Loucy (cell line): ENCODE results near the gene CST9.

Experiments used
- H2AFZ ChIP-seq: fragments of 200-600 bp; sonication (generic); 2 replicates; pipeline ENCODE4 v1.6.0; 2016; ENCODE audit warnings: antibody characterized with exemption, mild to moderate bottlenecking, low read length, moderate library complexity
- H3F3A ChIP-seq: fragments of 200-600 bp; 2 replicates; pipeline ENCODE4 v1.6.0; 2016; ENCODE audit warnings: antibody characterized with exemption, low read depth, mild to moderate bottlenecking
- H3K27me3 ChIP-seq: fragments of 200-600 bp; sonication (generic); 2 replicates; pipeline ENCODE4 v1.6.1; 2014; ENCODE audit warnings: low read length, mild to moderate bottlenecking; ENCODE audit not compliant: insufficient read depth, poor library complexity, severe bottlenecking
- H3K36me3 ChIP-seq: fragments of 200-600 bp; sonication (generic); 2 replicates; pipeline ENCODE4 v1.6.1; 2016; ENCODE audit warnings: low read length; ENCODE audit not compliant: insufficient read depth
- H3K4me1 ChIP-seq: fragments of 200-600 bp; sonication (generic); 2 replicates; pipeline ENCODE4 v1.5.1; 2014; ENCODE audit warnings: low read length, mild to moderate bottlenecking; ENCODE audit not compliant: insufficient read depth, poor library complexity, severe bottlenecking
- H3K4me2 ChIP-seq: fragments of 200-600 bp; sonication (generic); 2 replicates; pipeline ENCODE4 v1.6.0; 2014; ENCODE audit warnings: antibody characterized with exemption, low read length, low read depth, mild to moderate bottlenecking; ENCODE audit not compliant: poor library complexity, severe bottlenecking
- H3K4me3 ChIP-seq: fragments of 200-600 bp; sonication (generic); 2 replicates; pipeline ENCODE4 v1.5.1; 2014; ENCODE audit warnings: low read length, mild to moderate bottlenecking, mixed read lengths; ENCODE audit not compliant: poor library complexity, severe bottlenecking
- H3K79me2 ChIP-seq: fragments of 200-600 bp; sonication (generic); 2 replicates; pipeline ENCODE4 v1.6.1; 2014; ENCODE audit warnings: low read length; ENCODE audit not compliant: insufficient read depth
- H3K9ac ChIP-seq: fragments of 200-600 bp; sonication (generic); 2 replicates; pipeline ENCODE4 v1.6.0; 2014; ENCODE audit warnings: mild to moderate bottlenecking, low read depth, low read length, moderate library complexity; ENCODE audit not compliant: poor library complexity, severe bottlenecking
- H3K9me2 ChIP-seq: fragments of 200-600 bp; sonication (generic); replicated peaks from 2 replicates; pipeline ENCODE4 v1.6.1; 2016; ENCODE audit warnings: low read depth, low read length, mixed read lengths
- H3K9me3 ChIP-seq: fragments of 200-600 bp; sonication (generic); 2 replicates; pipeline ENCODE4 v1.6.1; 2014; ENCODE audit warnings: mild to moderate bottlenecking, antibody characterized with exemption, low read length, low read depth; ENCODE audit not compliant: insufficient read depth
- H4K20me1 ChIP-seq: fragments of 200-600 bp; sonication (generic); 2 replicates; pipeline ENCODE4 v1.6.0; 2014; ENCODE audit warnings: antibody characterized with exemption, low read length, mild to moderate bottlenecking; ENCODE audit not compliant: insufficient read depth, poor library complexity, severe bottlenecking
- CTCF ChIP-seq: fragments of 200-600 bp; sonication (generic); conservative IDR thresholded peaks from 2 replicates; pipeline ENCODE4 v1.5.1; 2014; ENCODE audit warnings: mild to moderate bottlenecking, antibody characterized with exemption, low read length
- EZH2phosphoT487 ChIP-seq: fragments of 200-600 bp; IDR thresholded peaks from 2 replicates; pipeline ENCODE4 v1.6.1; 2018; ENCODE audit warnings: antibody characterized with exemption, mild to moderate bottlenecking, moderate library complexity, borderline replicate concordance

CST9 gene

GRCh38 chr20:23596579-23597250, 9.0 kb downstream of the CST9 start:
- Histone ChIP-seq H3F3A (no peaks in the 10 kb centered on the region), H2AFZ (no peak overlapping the region), H3K9me3 (no peaks in the 10 kb centered on the region), H3K9me2 (no peaks in the 10 kb centered on the region), H3K4me1 (no peaks in the 10 kb centered on the region), H3K4me2 (no peak overlapping the region), H3K27me3 (no peaks in the 10 kb centered on the region), H3K36me3 (no peaks in the 10 kb centered on the region), H4K20me1 (no peaks in the 10 kb centered on the region), H3K79me2 (no peaks in the 10 kb centered on the region), H3K9ac (no peak overlapping the region), H3K4me3 (no peak overlapping the region)
- no peak for TF ChIP-seq CTCF
- no peak for TF ChIP-seq EZH2phosphoT487

- no peak overlapping the region for H3K4me2 ChIP-seq
- H3K4me3 ChIP-seq, result no peak overlapping the region
- no peak for TF ChIP-seq CTCF
- TF ChIP-seq EZH2phosphoT487, result no peak
- H3F3A ChIP-seq, result no peaks in the 10 kb centered on the region
- H3K79me2 ChIP-seq, result no peaks in the 10 kb centered on the region
- H3K9me3 ChIP-seq, result no peaks in the 10 kb centered on the region
- no peaks in the 10 kb centered on the region for H3K36me3 ChIP-seq
- H3K9ac ChIP-seq, result no peak overlapping the region
- no peaks in the 10 kb centered on the region for H3K27me3 ChIP-seq
- H4K20me1 ChIP-seq, result no peaks in the 10 kb centered on the region
- no peaks in the 10 kb centered on the region for H3K4me1 ChIP-seq
- no peak overlapping the region for H2AFZ ChIP-seq
- no peaks in the 10 kb centered on the region for H3K9me2 ChIP-seq
These were observed 9.8 kb downstream of the CST9 start for GRCh38 chr20:23595941-23596340.

- Histone ChIP-seq H3K79me2 (no peaks in the 10 kb centered on the region), H3K27me3 (no peaks in the 10 kb centered on the region), H4K20me1 (no peaks in the 10 kb centered on the region), H2AFZ (no peak overlapping the region), H3K9ac (no peak overlapping the region), H3K9me2 (no peaks in the 10 kb centered on the region), H3K4me1 (no peaks in the 10 kb centered on the region), H3K9me3 (no peaks in the 10 kb centered on the region; the same call in 1 of the 2 replicates), H3K4me3 (no peak overlapping the region), H3K4me2 (no peak overlapping the region), H3K36me3 (no peaks in the 10 kb centered on the region), H3F3A (no peaks in the 10 kb centered on the region)
- TF ChIP-seq EZH2phosphoT487, result no peak
- no peak for TF ChIP-seq CTCF
These were observed 17.0 kb downstream of the CST9 start for GRCh38 chr20:23588434-23589403.
